ENCODE measurements around the gene TRPM1. TPM values are rescaled to one million over a fixed set of nuclear protein-coding genes. Genes with fewer than 3 reads are reported as not detected.

TRPM1 gene
- total RNA-seq, 1 donor from 2014 or later, result not detected

DNA sequence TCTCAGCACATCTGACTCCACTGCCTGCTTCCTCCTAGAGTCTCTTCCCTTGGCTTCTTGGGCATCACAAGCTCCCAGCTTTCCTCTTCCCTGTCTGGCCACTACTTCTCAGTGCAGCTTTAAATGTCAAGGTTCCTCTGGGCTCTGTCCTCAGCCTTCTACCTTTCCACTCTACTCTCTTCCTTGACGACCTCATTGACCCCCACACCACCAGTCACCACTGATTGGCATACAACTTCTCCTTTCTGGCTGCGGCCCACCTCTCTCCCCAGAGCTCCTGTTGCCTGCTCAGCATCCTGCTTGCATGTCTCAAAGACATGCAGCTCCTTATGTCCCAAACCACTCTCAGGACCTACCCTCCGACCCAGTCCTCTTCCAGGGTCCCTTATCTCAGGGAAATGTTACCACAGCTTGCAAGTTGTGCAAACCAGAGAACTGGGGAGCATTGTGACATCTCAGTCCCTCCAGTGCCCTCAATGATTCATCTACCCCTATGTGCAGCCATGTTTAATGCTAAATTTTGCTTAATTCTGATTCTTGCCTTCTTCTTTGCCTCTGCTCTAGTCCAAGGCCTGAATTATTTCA, 49.9 kb downstream of the TRPM1 start:
- intact Hi-C loops (cut with DNase I), result no loop called here
- Histone ChIP-seq H3K4me1 (no peaks in the 10 kb centered on the region), H3K4me3 (no peak overlapping the region), H3K27me3 (no peaks in the 10 kb centered on the region), H3K36me3 (no peaks in the 10 kb centered on the region), H3K9me3 (no peaks in the 10 kb centered on the region), H3K27ac (no peak overlapping the region)
- TF ChIP-seq, protein P1, sequence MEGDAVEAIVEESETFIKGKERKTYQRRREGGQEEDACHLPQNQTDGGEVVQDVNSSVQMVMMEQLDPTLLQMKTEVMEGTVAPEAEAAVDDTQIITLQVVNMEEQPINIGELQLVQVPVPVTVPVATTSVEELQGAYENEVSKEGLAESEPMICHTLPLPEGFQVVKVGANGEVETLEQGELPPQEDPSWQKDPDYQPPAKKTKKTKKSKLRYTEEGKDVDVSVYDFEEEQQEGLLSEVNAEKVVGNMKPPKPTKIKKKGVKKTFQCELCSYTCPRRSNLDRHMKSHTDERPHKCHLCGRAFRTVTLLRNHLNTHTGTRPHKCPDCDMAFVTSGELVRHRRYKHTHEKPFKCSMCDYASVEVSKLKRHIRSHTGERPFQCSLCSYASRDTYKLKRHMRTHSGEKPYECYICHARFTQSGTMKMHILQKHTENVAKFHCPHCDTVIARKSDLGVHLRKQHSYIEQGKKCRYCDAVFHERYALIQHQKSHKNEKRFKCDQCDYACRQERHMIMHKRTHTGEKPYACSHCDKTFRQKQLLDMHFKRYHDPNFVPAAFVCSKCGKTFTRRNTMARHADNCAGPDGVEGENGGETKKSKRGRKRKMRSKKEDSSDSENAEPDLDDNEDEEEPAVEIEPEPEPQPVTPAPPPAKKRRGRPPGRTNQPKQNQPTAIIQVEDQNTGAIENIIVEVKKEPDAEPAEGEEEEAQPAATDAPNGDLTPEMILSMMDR (IDR thresholded peaks at IDR 0.05), result no peak
- DNase-seq (ENCODE audit: low spot score in 2 of 2), result no peak

DNA sequence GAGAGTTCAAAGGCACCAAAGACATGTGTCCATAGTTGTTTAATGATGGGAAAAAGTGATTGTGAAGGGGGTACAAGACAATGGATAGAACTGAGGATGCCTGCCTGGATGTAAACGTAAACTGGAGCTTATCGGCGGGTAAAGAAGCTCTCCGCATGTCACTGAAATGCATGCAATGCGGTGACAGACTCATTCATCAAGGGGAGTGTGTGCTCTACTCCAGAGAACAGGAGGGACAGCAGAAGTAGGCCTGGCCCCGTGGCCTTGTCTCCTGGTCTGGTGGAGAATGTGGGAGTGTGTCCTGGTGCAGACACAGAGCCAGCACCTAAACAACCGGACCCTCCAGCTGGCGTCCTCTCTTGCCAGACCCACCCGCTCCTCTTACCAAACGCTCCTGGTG, 50.6 kb downstream of the TRPM1 start:
- Histone ChIP-seq H3K9me3 (no peaks in the 10 kb centered on the region), H3K4me1 (no peaks in the 10 kb centered on the region), H3K27me3 (no peaks in the 10 kb centered on the region), H3K27ac (no peak overlapping the region), H3K4me3 (no peak overlapping the region), H3K36me3 (no peaks in the 10 kb centered on the region)
- DNase-seq (ENCODE audit: low spot score in 2 of 2), result no peak
- intact Hi-C loops (cut with DNase I), result no loop called here
- TF ChIP-seq, protein P1 (IDR thresholded peaks at IDR 0.05), result no peak

DNA sequence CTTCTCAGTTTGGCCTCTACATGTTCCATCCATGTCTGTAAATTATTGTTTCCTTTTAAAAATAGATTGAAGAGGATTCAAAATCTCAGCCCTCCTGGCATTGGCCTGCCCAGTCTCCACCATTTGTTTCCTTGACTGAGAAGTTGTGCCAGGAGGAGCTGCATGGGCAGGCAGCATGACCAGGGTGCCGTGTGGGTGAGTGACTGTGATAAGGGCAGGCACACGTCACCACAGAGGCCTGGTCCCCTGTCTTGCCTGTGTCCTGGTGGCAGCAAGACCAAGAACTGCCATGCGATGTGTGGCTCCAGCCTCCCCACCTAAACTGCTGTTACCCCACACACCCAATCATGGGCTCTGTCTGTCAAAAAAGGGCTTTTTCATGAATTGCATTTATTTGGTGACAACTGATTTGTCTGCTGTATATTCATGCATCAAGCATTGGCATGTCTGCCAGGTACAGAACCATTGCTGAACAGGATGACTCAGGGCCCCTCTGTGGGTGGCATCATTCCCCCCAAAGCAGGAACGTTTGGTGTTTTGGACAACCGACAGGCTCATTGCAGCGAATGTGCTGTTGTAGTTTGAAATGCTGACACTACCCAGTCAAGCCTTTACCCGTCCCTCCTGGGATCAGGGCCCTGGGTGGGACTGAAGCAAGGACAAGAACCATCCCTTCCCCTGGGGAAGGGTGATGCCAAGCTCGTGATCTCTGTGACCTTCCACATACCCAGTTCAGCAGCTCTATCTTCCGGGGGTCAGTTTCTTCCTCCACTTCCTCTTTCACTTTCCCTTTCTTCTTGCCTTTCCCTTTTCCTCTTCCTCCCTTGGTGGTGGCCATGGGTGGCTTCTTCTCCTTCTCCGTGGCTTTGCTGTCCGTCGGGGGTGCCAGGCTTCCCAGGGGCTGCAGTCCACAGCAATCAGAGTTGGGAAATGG, 51.6 kb downstream of the TRPM1 start:
- H3K4me3 ChIP-seq, result no peak overlapping the region
- no peak overlapping the region for H3K27ac ChIP-seq
- intact Hi-C loops (cut with DNase I), result no loop called here
- H3K9me3 ChIP-seq, result no peaks in the 10 kb centered on the region
- TF ChIP-seq, protein P1 (IDR thresholded peaks at IDR 0.05), result no peak
- H3K27me3 ChIP-seq, result no peaks in the 10 kb centered on the region
- H3K36me3 ChIP-seq, result no peaks in the 10 kb centered on the region
- no peak for DNase-seq (ENCODE audit: low spot score in 2 of 2)
- H3K4me1 ChIP-seq, result no peaks in the 10 kb centered on the region

DNA sequence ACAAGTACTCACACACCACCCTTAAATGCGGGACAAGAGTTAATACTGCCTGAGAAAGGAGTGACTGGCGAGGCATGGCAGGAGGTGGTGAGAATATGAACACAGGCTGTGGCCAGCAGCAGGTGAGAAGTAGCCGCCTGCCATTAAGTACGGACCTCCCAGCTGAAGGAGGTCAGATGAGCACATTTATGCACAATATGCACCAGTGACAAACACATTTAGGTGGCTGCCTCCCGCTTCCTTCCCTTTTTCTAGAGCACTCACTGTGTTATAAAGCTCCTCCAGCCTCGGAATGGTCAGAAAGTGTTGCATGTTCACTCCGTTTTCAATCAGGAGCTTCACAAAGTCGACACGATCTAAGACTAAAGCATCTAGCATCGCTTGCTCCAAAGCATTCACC, 52.4 kb downstream of the TRPM1 start:
- Histone ChIP-seq H3K27me3 (no peaks in the 10 kb centered on the region), H3K27ac (no peak overlapping the region), H3K36me3 (no peaks in the 10 kb centered on the region), H3K4me3 (no peak overlapping the region), H3K4me1 (no peaks in the 10 kb centered on the region), H3K9me3 (no peaks in the 10 kb centered on the region)
- intact Hi-C loops (cut with DNase I), result no loop called here
- TF ChIP-seq, protein P1 (IDR thresholded peaks at IDR 0.05), result no peak
- DNase-seq (ENCODE audit: low spot score in 2 of 2), result no peak

DNA sequence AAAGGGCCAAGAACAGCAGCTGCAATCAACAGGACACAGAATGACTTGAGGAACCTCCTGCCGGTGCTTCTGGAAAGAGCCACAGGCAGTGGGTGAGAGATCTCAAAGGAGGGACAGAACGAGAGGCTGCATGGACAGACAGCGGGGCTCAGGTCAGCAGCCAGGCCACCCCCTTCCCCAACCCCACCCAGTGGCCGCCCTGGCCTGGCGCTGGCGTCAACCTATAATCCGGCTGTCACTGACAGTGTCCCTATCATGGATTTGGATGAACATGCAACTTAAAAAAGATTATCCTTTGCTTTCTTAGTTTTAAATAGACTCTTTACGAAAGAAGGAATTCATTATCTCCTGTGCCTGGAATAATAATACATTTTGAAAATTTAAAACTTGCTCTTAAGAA, 54.1 kb downstream of the TRPM1 start:
- intact Hi-C loops (cut with DNase I), result no loop called here
- no peaks in the 10 kb centered on the region for H3K9me3 ChIP-seq
- TF ChIP-seq, protein P1 (IDR thresholded peaks at IDR 0.05), result no peak

More for the DNA sequence above, 54.1 kb downstream of the TRPM1 start:
- Histone ChIP-seq H3K27ac (no peak overlapping the region), H3K4me3 (no peak overlapping the region), H3K4me1 (no peaks in the 10 kb centered on the region), H3K27me3 (no peaks in the 10 kb centered on the region), H3K36me3 (no peaks in the 10 kb centered on the region)
- no peak for DNase-seq (ENCODE audit: low spot score in 2 of 2)

Measured in ascending aorta (tissue), 2 donors.